ENCODE results near the gene TNKS1BP1. TPM values are rescaled to one million over a fixed set of nuclear protein-coding genes. Genes with fewer than 3 reads are reported as not detected.
A peak's percentile ranks its signal among the peaks of the same experiment; 100 is the strongest.

Gene TNKS1BP1
- total RNA-seq, 4 donors from 2014 or later, result 98.5 to 165 (median 125) TPM

GRCh38 chr11:57330029-57330428 is 5.3 kb upstream of the TNKS1BP1 start:
- intact Hi-C loops (cut with DNase I; ENCODE audit: low total_unique reads), result no loop called here
- Histone ChIP-seq H3K36me3 (peaks cover 0 to 68% of the 10 kb centered on the region in 2 donors), H3K9me3 (no peaks in the 10 kb centered on the region), H3K4me3 (no peak overlapping the region), H3K27ac (no peak overlapping the region), H3K4me1 (peaks cover 26 to 32% of the 10 kb centered on the region in 2 donors), H3K27me3 (no peaks in the 10 kb centered on the region)
- DNase-seq, result no peak
- in situ Hi-C loops (cut with MboI; ENCODE audit: low sequenced_read_pairs in 4 of 4), result loop anchor here in 3 of 4 donors (25.0 kb wide), 4 partner anchors 93 to 432 kb away; partner anchors contain the start of genes APLNR (in 1 of the 3), BTBD18 (in 1 of the 3), CTNND1 (in 1 of the 3) and YPEL4 (in 1 of the 3)
- ATAC-seq, result no peak
- TF ChIP-seq, protein P1, sequence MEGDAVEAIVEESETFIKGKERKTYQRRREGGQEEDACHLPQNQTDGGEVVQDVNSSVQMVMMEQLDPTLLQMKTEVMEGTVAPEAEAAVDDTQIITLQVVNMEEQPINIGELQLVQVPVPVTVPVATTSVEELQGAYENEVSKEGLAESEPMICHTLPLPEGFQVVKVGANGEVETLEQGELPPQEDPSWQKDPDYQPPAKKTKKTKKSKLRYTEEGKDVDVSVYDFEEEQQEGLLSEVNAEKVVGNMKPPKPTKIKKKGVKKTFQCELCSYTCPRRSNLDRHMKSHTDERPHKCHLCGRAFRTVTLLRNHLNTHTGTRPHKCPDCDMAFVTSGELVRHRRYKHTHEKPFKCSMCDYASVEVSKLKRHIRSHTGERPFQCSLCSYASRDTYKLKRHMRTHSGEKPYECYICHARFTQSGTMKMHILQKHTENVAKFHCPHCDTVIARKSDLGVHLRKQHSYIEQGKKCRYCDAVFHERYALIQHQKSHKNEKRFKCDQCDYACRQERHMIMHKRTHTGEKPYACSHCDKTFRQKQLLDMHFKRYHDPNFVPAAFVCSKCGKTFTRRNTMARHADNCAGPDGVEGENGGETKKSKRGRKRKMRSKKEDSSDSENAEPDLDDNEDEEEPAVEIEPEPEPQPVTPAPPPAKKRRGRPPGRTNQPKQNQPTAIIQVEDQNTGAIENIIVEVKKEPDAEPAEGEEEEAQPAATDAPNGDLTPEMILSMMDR (IDR thresholded peaks at IDR 0.05 in 4 of 5, conservative IDR thresholded peaks at IDR 0.05 in 1 of 5), result no peak
- no peak for TF ChIP-seq POLR2A (IDR thresholded peaks at IDR 0.05)

DNA sequence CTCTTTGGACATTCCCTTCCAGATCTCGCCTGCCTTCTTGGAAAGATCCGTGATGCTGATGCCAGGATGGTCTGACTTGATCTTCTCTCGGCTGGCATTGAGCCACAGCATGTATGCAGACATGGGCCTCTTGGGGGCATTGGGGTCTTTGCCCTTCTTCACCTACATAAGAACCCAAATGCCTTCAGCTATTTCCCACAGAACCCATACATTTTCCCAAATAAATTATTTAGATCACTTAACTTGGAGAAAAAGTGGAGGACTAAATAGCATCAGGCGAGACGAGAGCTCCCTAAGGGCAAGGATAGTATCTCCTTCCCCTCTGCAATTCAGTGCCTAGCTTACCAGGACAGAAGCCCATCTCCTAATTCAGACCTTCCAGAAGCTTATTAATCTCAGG is 3.0 kb upstream of the TNKS1BP1 start:
- intact Hi-C loops (cut with DNase I; ENCODE audit: low total_unique reads) (loop anchor here (5.0 to 10.0 kb wide), 3 partner anchors 205 to 417 kb away; partner anchors contain the start of genes SELENOH, TIMM10 and ZDHHC5), in situ Hi-C loops (cut with MboI; ENCODE audit: low sequenced_read_pairs in 4 of 4) (loop anchor here in 3 of 4 donors (10.0 to 25.0 kb wide), 5 partner anchors 90 to 435 kb away; partner anchors contain the start of genes APLNR (in 1 of the 3), BTBD18 (in 1 of the 3), CTNND1 (in 1 of the 3) and YPEL4 (in 1 of the 3))
- H3K4me1 ChIP-seq, result peaks cover 26 to 33% of the 10 kb centered on the region in 2 donors
- ATAC-seq (no peak), DNase-seq (no peak)
- H3K4me3 ChIP-seq, result no peak overlapping the region
- H3K9me3 ChIP-seq, result no peaks in the 10 kb centered on the region
- no peaks in the 10 kb centered on the region for H3K27me3 ChIP-seq
- H3K36me3 ChIP-seq, result peaks cover 0 to 61% of the 10 kb centered on the region in 2 donors
- H3K27ac ChIP-seq, result peak overlapping the region; percentile 95 to 99 (median 97)
- no peak for TF ChIP-seq POLR2A (IDR thresholded peaks at IDR 0.05)
- TF ChIP-seq, protein P1 (IDR thresholded peaks at IDR 0.05 in 4 of 5, conservative IDR thresholded peaks at IDR 0.05 in 1 of 5), result no peak

DNA sequence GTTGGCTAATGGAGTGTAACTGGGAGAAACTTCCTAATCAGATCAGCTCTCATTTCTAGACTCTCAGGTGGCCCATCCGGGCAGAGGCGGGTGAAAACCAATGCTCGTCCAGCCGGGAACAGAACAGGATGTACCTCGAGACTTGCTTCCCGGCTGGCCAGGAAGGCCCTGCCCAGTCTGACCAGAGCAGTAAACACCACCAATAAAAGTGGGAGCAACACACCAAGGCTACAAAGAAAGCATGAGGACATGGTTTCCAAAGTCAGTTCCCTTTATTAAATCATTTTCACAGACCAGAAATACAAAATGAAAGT is 940 bp upstream of the TNKS1BP1 start:
- ATAC-seq (peak; percentile 68 to 72), DNase-seq (peak; percentile 88 to 89)
- H3K36me3 ChIP-seq, result peaks cover 0 to 45% of the 10 kb centered on the region in 2 donors
- intact Hi-C loops (cut with DNase I; ENCODE audit: low total_unique reads), result loop anchor here (1.0 to 10.0 kb wide), 5 partner anchors 14 to 1253 kb away; partner anchors contain the start of genes SELENOH, TIMM10, ZDHHC5 and ZFP91
- peak overlapping the region; percentile 95 to 99 (median 97) for H3K27ac ChIP-seq
- H3K9me3 ChIP-seq, result no peaks in the 10 kb centered on the region
- in situ Hi-C loops (cut with MboI; ENCODE audit: low sequenced_read_pairs in 4 of 4), result loop anchor here in 3 of 4 donors (10.0 to 25.0 kb wide), 5 partner anchors 88 to 437 kb away; partner anchors contain the start of genes APLNR (in 1 of the 3), BTBD18 (in 1 of the 3), CTNND1 (in 1 of the 3) and YPEL4 (in 1 of the 3)
- peak overlapping the region; percentile 61 to 95 (median 84) for H3K4me3 ChIP-seq
- TF ChIP-seq, protein P1 (IDR thresholded peaks at IDR 0.05 in 4 of 5, conservative IDR thresholded peaks at IDR 0.05 in 1 of 5), result no peak
- TF ChIP-seq POLR2A (IDR thresholded peaks at IDR 0.05), result peak in 1 of 2 donors; percentile 9
- no peaks in the 10 kb centered on the region for H3K27me3 ChIP-seq
- H3K4me1 ChIP-seq, result peaks cover 40 to 53% of the 10 kb centered on the region in 2 donors

- H3K36me3 ChIP-seq, result peaks cover 0 to 41% of the 10 kb centered on the region in 2 donors
- peak overlapping the region; percentile 82 to 95 (median 90) for H3K4me3 ChIP-seq
- peaks cover 42 to 60% of the 10 kb centered on the region in 2 donors for H3K4me1 ChIP-seq
- in situ Hi-C loops (cut with MboI; ENCODE audit: low sequenced_read_pairs in 4 of 4), result loop anchor here in 1 of 4 donors (10.0 kb wide), 1 partner anchor 170 kb away; no protein-coding TSS in a partner anchor
- ATAC-seq (no peak), DNase-seq (peak in 1 of 2 donors; percentile 42)
- TF ChIP-seq POLR2A (IDR thresholded peaks at IDR 0.05), result no peak
- TF ChIP-seq, protein P1 (IDR thresholded peaks at IDR 0.05 in 4 of 5, conservative IDR thresholded peaks at IDR 0.05 in 1 of 5), result no peak
- no peaks in the 10 kb centered on the region for H3K27me3 ChIP-seq
- intact Hi-C loops (cut with DNase I; ENCODE audit: low total_unique reads), result loop anchor here (2.0 to 10.0 kb wide), 2 partner anchors 420 to 1254 kb away; partner anchors contain the start of genes SELENOH and ZFP91
- H3K27ac ChIP-seq, result peak overlapping the region; percentile 95 to 99 (median 97)
- H3K9me3 ChIP-seq, result no peaks in the 10 kb centered on the region
Observed at GRCh38 chr11:57324154-57324885, 432 bp downstream of the TNKS1BP1 start.

All from gastrocnemius medialis (tissue), 4 donors.